HPDE6-E6E7 (cell line): ENCODE measurements around the gene DCAF6.
A peak's percentile ranks its signal among the peaks of the same experiment; 100 is the strongest.

Source experiments
- DNase-seq: peaks from one replicate; pipeline ENCODE4 v3.0.0; 2011; ENCODE audit warnings: missing footprints; ENCODE audit errors: extremely low spot score

The DCAF6 gene

GRCh38 chr1:167957710-167958109, 21.2 kb downstream of the DCAF6 start:
- no peak for DNase-seq

GRCh38 chr1:167964646-167965045, 28.2 kb downstream of the DCAF6 start:
- DNase-seq, result no peak

GRCh38 chr1:167966050-167966449, 29.6 kb downstream of the DCAF6 start:
- DNase-seq, result no peak

GRCh38 chr1:167968569-167968968, 32.1 kb downstream of the DCAF6 start:
- DNase-seq, result no peak

GRCh38 chr1:167973832-167974231, 37.3 kb downstream of the DCAF6 start:
- no peak for DNase-seq

GRCh38 chr1:167974698-167975097, 38.2 kb downstream of the DCAF6 start:
- no peak for DNase-seq

- DNase-seq, result no peak
Observed at GRCh38 chr1:167977245-167977644, 40.8 kb downstream of the DCAF6 start.

GRCh38 chr1:167981933-167982332, 45.5 kb downstream of the DCAF6 start:
- DNase-seq, result no peak

GRCh38 chr1:167983797-167984420, 47.4 kb downstream of the DCAF6 start:
- DNase-seq, result no peak

- DNase-seq, result no peak
Observed at GRCh38 chr1:167984886-167985489, 48.5 kb downstream of the DCAF6 start.

GRCh38 chr1:167987174-167987573, 50.7 kb downstream of the DCAF6 start:
- DNase-seq, result peak; percentile 4

- DNase-seq, result no peak
Observed at GRCh38 chr1:167991546-167991945, 55.1 kb downstream of the DCAF6 start.

- DNase-seq, result no peak
Observed at GRCh38 chr1:167993720-167994119, 57.2 kb downstream of the DCAF6 start.

GRCh38 chr1:167994560-167994959, 58.1 kb downstream of the DCAF6 start:
- DNase-seq, result no peak

GRCh38 chr1:167995038-167995437, 58.6 kb downstream of the DCAF6 start:
- no peak for DNase-seq

GRCh38 chr1:167996266-167996665, 59.8 kb downstream of the DCAF6 start:
- no peak for DNase-seq

GRCh38 chr1:167997037-167997575, 60.6 kb downstream of the DCAF6 start:
- no peak for DNase-seq

- no peak for DNase-seq
Observed at GRCh38 chr1:167999877-168000276, 63.4 kb downstream of the DCAF6 start.

- DNase-seq, result no peak
Observed at GRCh38 chr1:168000656-168001055, 64.2 kb downstream of the DCAF6 start.

- no peak for DNase-seq
Observed at GRCh38 chr1:168001213-168001612, 64.7 kb downstream of the DCAF6 start.

- DNase-seq, result no peak
Observed at GRCh38 chr1:168004531-168004930, 68.0 kb downstream of the DCAF6 start.

- no peak for DNase-seq
Observed at GRCh38 chr1:168005529-168005928, 69.0 kb downstream of the DCAF6 start.

GRCh38 chr1:168007691-168008090, 71.2 kb downstream of the DCAF6 start:
- no peak for DNase-seq

- DNase-seq, result no peak
Observed at GRCh38 chr1:168008595-168008994, 72.1 kb downstream of the DCAF6 start.
